Measurements from ENCODE around the gene CLCN1. TPM values are rescaled to one million over a fixed set of nuclear protein-coding genes. Genes with fewer than 3 reads are reported as not detected.

Gene CLCN1
- total and polyA plus RNA-seq, 2 of the 4 experiments (the other 2 are of a cell fraction) = not detected

DNA sequence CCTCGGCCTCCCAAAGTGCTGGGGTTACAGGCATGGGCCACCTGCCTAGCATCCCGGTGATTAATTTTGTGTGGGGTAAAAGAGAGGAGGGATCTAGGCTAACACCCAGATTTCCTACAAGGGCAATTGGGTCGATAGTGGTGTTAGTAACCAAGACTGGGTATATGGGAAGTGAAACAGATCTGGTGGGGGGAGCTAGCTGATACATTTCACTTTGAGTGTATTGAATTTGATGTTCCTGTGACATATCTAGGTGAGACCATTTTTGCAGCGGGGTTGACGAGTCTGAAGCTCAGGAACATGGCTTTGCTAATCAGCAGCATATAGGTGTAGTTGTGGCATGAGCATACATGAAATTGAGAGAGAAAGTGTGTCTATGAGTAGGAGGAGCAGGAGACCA, 12.0 kb downstream of the CLCN1 start:
- no peak overlapping the region for H3K56ac ChIP-seq (ENCODE audit: extremely low read depth, insufficient read depth, low read length)
- no peak overlapping the region for H3K4ac ChIP-seq (ENCODE audit: low read depth, low read length)
- no peak overlapping the region for H2BK5ac ChIP-seq (ENCODE audit: low read depth, low read length, poor library complexity, severe bottlenecking)
- H4K91ac ChIP-seq (ENCODE audit: insufficient read depth, low read depth, low read length) = no peak overlapping the region
- no peak overlapping the region for H3K27ac ChIP-seq (ENCODE audit: insufficient read depth, low read length)
- no peaks in the 10 kb centered on the region for H3K36me3 ChIP-seq (ENCODE audit: control insufficient read depth, insufficient read depth, low read length)
- in situ Hi-C loops (cut with MboI; ENCODE audit: low sequenced_read_pairs) = no loop called here
- H3K18ac ChIP-seq (ENCODE audit: low read depth, low read length) = no peak overlapping the region
- DNase-seq (no peak), ATAC-seq (ENCODE audit: low read depth) (no peak)
- H2BK120ac ChIP-seq (ENCODE audit: low read depth, low read length) = no peak overlapping the region
- no peak overlapping the region for H3K9ac ChIP-seq (ENCODE audit: low read depth, low read length)
- whole genome bisulfite sequencing, 2 experiments (ENCODE audit: extremely low coverage in 2 of 2, insufficient read length in 1 of 2) = 79% methylated on average over 2 of the region's 5 CpGs; no CpG with 5 or more reads in 1 of the 2 experiments
- H3K23ac ChIP-seq (ENCODE audit: low read depth, low read length) = no peak overlapping the region
- no peak overlapping the region for H4K8ac ChIP-seq (ENCODE audit: low read depth in 2 of 2, low read length in 2 of 2)
- no peak overlapping the region for H2BK15ac ChIP-seq (ENCODE audit: low read depth, low read length)
- no peak overlapping the region for H2AK5ac ChIP-seq (ENCODE audit: low read depth, low read length)
- no peaks in the 10 kb centered on the region for H3K79me1 ChIP-seq (ENCODE audit: low read depth in 1 of 2, low read length in 2 of 2)
- no peaks in the 10 kb centered on the region for H4K20me1 ChIP-seq (ENCODE audit: insufficient read depth, low read length)
- ChIA-PET CTCF (no interaction called here), POLR2A (ENCODE audit: unreplicated experiment) (no interaction called here)
- H3K9me1 ChIP-seq (ENCODE audit: insufficient read depth, low read length) = no peaks in the 10 kb centered on the region
- H3K4me3 ChIP-seq (ENCODE audit: insufficient read depth, low read depth, low read length) = no peak overlapping the region
- H3K4me1 ChIP-seq (ENCODE audit: control insufficient read depth, insufficient read depth, low read length) = peaks cover 9% of the 10 kb centered on the region
- no peak overlapping the region for H2AK9ac ChIP-seq (replicated peaks; ENCODE audit: low read depth, low read length, poor library complexity)
- no peak overlapping the region for H2AFZ ChIP-seq (replicated peaks; ENCODE audit: low read length, poor library complexity)
- dilution Hi-C loops (cut with HindIII; ENCODE audit: low sequenced_read_pairs, unreplicated experiment) = no loop called here
- intact Hi-C loops (cut with micrococcal nuclease) = no loop called here
- BruUV-seq (replicated peaks) = no TSS peak
- H2BK20ac ChIP-seq (ENCODE audit: low read depth, low read length) = no peak overlapping the region
- H3K9me3 ChIP-seq (ENCODE audit: control insufficient read depth, insufficient read depth, low read length) = no peaks in the 10 kb centered on the region
- no peak overlapping the region for H3K14ac ChIP-seq (replicated peaks; ENCODE audit: low read depth, low read length)
- TF ChIP-seq CHD1 (IDR thresholded peaks at IDR 0.05; ENCODE audit: low read depth, low read length) = no peak
- no peak overlapping the region for H3K4me2 ChIP-seq (ENCODE audit: low read depth, low read length)
- H4K5ac ChIP-seq (ENCODE audit: low read depth, low read length) = no peak overlapping the region
- H3K27me3 ChIP-seq (ENCODE audit: control insufficient read depth, insufficient read depth, low read length) = no peaks in the 10 kb centered on the region

All from IMR-90 (cell line).